SKM-1 (cell line): ENCODE results near the gene MON1B.
"Not testable (repeated sequence)": the region's sequence is repeated elsewhere in the genome, so short reads cannot be mapped to it uniquely, and the experiment has no call there.

Experiments
- DNase-seq: peaks from one replicate; lab custom pipeline; 2025; ENCODE audit not compliant: unreplicated experiment; lab: John Stamatoyannopoulos, UW

The MON1B gene

DNA sequence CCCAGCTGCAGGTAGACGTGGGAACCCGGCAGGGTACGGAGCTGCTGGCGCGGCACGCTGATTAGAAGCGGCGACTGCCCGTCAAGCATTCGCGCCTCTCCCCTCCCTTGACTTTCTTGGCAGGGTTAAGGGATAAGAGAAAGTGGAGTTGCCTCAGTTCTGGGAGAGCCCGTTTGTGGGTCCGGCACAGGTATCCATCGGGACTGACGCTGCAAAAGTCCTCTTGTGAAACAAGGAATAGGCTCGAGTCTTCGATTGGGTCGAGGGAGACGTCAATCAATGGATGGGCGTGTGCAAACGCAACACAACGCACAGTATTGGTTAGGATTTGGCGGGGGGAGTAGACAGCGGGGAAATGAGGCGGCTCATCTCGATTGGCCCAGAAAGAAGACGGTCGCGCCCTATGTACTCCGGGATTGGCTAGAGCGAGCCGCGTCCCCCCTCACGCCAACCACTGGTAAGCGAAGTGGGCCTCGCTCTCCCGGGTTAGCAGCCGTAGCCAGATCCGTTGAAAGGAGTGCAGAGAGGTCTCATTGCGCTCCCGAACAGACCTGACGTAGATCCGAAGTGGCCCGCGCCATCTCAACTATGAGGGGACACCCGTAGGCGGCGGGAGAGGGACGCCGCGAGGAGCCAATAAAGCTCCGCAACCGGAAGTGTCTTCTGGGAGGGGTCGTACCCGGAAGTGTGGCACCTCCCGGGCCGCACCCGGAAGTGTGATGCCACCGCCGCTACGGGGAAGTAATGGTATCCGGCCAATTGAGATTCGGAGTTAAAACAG lies at the start of gene MON1B:
TSS of gene MON1B (plus strand) at position 713 of the 781 bp plus-strand sequence. CDS start 296 bp downstream, outside the sequence.
- DNase-seq, result peak; percentile 98

DNA sequence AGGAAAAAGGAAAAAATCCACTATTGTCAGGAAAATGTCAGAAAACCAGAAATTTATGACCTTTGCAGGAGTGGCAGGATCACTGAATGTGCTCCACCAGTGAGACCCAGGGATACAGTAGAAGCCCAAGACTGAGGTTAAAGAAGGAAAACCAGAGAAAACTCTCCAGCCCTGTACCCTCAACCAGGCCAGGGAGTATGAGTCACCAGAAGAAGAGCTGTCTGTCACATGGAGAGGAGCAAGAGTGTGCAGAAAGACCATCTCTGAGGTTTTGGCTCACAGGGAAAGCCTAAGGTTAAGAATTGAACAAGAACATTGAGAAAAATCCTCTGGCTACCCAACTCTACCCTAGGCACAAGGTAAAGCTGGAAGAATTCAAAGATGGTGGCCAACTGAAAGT lies 47.6 kb upstream of the MON1B start:
- no peak for DNase-seq

DNA sequence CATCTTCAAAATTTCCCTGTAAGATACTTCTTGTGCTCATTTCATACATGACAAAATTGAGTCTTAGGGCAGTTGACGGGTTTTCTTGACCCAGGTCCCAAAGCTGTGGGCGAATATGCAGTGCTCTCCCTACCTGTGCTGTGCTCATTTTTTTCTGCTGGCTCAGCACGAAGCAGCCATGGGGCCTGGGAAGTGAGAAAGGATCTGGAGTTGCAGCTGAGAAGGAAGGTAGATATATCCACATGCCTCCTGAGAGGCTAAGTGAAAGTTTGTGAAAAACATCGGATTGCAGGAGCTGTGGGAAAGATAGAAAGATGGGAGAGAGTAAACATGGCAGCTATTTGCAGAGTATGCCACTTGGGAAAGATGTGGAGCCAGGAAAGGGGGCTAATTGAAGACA lies 42.9 kb upstream of the MON1B start:
- DNase-seq, result no peak

DNA sequence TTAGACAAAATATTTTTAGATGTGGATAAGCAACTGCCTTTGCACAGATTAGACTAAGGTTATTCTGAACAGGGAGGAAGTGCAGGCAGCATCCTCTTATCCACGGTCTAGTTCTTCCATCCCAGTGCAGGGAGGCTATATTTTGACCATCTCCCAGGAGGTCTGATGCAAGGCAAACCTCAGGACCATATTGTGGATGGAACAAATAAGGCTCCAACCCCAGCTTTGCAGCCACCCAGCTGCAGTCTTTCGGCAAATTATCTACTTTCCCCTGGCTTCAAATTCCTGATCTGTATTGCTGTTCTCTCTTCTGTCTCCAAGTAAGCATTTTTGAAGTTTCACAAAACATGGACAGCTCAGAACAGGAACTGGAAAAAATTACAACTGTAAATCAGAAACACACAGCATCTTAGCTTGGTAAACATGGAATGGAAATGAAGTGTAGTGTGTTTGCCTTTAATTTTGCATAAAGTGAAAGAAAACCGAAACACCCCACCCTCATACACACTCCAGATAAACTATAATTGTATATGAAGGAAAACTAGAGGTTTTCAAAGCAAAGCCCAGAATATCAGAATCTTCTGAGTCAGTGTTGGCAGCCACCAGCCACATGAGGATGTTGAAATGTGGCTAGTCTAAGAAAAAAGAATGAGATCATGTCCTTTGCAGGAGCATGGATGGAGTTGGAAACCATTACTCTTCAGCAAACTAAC lies 33.5 kb upstream of the MON1B start:
- DNase-seq, result no peak

DNA sequence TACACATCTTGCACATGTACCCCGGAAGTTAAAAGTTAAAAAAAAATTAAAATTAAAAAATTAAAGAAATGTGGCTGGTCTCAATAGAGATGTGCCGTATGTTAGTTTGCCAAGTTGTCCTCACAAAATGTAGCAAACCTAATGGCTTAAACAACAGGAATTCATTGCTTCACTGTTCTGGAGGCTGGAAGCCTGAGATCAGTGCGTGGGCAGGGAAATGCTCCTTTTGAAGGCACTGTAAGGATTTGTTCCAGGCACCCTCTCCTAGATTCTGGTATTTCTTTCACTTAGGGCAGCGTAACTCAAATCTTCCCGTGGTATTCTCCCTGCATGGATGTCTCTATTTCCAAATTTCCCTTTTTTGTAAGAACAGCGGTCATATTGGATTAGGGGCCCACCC lies 32.7 kb upstream of the MON1B start:
- DNase-seq, result no peak

DNA sequence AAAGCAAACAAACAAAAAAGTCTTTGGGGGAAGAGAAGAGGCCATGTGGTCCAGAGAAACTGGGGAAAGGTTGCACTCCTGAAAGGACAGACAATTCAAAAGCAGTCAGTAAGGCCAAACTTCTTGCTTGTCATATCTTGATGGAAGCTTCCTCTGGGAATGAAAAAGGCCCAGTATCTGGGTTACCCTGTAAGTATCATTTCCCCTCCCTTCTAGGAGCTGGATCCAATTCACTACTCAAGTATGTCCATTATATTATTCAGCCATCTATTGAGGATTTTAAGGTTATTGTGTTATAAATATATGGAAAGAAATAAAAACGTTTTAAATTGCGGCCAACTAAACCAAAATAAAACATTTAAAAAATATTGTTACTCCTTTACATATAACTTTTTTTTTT lies 26.0 kb upstream of the MON1B start:
- no peak for DNase-seq

DNA sequence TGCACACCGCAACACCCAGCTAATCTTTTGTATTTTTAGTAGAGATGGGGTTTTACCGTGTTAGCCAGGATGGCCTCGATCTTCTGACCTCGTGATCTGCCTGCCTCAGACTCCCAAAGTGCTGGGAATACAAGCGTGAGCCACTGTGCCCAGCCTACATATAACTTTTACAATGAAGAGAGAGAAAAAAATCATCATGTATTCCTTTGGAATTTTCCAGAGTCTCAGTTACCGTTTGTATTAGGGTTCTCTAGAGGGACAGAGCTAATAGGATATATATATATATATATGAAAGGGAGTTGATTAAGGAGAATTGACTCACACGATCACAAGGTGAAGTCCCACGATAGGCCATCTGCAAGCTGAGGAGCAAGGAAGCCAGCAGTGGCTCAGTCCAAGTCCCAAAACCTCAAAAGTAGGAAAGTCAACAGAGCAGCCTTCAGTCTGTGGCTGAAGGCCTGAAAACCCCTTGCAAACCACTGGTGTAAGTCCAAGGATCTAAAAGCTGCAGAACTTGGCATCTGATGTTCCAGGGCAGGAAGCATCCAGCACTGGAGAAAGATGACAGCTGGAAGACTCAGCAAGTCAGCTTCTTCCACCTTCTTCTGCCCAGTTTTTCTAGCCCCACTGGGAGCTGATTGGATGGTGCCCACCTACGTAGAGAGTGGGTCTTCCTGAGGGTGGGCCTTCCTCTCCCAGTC lies 25.3 kb upstream of the MON1B start:
- DNase-seq, result not testable (repeated sequence)

DNA sequence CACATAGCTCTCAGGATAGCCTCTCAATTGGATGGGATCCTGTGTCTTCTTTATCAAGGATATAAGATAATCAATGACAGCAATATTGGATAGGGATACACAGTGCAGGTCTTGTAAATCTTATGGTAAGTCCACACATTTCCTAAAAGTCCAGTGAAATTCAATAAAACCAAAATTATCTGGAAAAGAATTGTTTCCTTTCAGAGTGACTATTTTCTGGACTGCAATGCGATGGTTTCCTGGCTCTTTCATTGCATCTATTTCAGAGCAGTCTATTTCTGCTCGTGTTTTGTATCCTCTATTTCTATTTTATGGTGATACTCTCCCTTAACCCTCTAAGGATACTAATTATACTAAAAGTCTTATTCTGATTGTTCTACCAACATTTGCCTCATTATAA lies 24.3 kb upstream of the MON1B start:
- no peak for DNase-seq

DNA sequence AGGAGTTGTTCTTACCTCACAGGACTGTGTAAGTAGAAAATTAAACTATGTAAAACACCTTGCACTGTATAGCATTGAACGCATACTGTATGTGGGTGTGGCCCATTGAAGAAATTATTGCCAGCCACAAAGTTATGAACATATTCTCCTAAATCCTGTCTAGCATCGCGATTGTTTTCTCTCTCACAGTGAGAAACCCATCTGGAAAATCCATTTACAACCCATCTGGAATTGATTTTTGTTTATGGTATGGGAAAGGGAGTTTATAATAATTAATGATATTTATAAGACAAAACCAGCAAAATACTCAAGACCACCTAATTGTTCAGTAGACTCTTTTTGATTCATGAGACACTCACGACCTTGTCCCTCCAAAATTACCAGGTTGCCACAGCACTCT lies 22.1 kb upstream of the MON1B start:
- no peak for DNase-seq

DNA sequence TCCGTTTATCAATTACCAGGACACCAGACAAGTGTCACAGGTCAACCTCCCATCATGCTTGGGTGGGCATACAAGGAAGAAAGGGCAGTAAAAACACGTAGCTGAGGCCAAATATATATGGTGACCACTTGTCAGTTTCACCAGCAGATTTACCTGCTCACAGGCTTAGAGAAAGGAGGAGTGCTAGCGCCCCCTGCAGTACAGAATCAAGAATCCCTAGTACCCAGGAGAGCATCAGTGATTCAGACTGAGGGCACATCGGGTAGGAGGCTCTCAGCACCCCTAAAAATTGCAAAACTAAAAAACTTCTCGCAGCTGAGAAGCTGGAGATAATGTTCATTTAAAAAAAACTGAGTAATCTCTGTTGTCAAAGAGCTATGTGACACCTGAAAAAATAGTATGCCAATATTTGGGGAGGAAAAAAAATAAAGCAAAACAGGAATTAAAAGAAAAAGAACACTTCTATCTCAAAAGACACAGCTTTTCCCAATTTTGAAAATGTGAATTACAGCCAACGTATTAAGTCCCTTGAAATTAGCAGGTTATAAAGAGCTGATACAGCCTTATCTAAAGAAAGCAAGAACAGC lies 21.2 kb upstream of the MON1B start:
- peak; percentile 23 for DNase-seq

DNA sequence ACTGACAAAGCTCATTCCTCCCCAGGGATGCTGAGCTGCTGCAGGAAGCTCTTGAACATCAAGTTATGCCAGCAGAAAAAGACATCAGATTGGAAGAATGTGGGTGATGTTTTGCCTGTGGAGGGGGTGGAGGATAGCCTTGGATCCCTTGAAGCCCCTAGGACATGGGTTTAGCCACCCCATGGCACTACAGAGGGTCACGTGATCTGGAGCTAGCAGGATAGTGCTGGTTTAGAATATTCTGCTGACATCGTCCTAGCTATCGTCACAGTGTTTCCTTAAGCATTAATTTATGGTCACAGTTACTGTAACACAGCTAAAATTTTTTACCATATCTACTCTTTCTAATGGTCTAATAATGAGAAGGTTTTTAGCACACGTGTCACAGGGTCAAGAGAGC lies 20.2 kb upstream of the MON1B start:
- DNase-seq, result no peak

DNA sequence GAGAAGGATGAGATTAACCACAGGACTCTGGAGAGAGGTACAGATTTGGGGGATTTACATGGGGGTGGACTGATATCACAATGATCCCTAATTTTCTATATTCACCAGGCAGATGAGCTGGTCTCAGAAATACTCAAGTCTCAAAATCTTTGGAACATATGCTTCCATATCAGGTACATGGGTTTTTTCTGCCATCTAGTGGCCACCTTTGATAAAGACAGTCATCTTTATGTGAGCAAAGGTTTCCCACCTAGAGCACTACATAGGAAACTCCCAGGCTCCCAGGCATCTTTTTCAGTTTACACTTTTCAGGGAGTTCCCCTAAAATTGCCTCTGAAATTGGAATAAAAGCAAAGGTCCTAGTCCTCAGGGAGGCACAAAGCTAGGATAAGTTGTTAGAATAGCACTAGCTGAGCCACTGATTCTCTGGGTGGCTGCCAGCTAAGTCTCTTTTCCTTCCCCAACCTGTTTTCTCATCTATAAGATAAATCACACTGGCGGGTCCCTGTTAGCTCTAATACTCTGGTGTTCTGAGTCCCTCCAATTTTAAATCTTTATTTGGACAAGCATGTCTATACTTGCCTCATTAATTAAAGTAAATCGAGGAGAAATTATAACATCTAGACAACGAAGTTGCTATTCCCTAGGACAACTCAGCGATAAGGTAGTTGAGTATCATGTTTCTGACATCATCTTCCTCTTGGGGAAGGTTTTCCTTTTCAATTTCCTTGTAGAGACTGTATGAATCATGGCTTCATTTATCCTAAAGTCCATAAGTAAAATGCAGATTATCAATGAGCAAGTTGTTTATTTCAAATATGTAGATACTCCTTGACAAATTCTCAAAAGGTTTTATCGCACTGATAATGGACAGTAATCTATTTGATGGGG lies 19.0 kb upstream of the MON1B start:
- peak; percentile 40 for DNase-seq

DNA sequence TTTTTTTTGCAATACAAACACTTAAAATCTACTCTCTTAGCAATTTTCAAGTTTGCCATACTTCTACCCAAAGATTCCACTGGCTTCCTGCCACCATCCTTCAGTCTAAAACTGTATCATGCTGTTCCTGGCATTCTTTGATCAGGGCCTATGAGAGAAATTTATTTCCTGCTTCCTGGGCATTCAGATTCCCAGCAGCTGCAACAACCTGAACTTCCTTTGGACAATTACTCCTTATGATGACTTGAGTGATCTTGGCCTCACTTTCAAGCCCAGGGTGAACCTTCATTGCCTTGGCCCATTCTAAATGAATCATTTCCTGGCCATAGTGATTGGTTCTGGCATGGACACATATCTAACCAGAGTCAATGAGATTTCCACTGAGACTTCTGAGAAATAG lies 18.0 kb upstream of the MON1B start:
- DNase-seq, result no peak

DNA sequence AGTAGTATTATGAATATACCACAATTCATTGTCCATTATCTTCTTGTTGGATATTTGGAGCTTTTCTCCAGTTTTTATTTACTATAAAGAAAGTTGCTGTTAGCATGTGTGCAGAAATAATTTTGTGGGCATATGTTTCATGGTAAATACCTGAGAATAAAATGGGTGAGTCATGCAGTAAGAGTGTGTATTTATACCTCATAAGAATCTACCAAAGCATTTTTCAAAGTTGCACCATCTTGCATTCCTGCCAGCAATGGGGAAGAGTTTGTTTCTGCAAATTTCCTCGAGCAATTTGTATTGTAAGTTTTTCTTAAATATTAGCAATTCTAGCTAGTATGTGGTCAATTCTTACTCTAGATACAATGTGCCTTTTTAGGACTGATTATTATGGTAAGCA lies 7.9 kb upstream of the MON1B start:
- DNase-seq, result no peak

DNA sequence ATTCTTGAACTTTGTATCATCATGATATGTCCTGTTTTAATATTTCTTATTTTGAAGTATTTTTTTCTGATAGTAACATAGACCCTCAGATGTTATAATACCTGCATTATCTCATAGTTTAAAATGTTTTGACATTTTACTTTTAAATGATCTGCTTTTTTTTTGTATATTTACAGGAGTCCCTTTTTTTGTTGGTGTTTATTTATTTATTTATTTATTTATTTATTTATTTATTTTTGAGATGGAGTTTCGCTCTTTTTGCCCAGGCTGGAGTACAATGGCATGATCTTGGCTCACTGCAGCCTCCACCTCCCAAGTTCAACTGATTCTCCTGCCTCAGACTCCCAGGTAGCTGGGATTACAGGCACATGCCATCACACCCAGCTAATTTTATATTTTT lies 4.7 kb upstream of the MON1B start:
- not testable (repeated sequence) for DNase-seq

DNA sequence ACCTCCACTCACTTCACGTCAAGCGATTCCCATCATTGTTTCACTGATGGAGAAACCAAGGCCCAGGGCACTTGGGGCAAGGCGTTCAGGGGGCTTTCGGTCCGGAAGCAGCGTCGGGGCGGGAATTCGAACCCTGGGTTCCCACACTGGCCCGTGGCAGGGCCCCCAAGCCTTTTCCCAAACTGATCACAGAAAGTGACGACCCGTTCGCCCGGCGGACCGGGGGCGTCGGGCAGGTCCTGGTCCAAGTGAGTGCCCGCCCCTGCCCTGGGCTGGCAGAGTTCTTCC lies 856 bp upstream of the MON1B start:
- no peak for DNase-seq

DNA sequence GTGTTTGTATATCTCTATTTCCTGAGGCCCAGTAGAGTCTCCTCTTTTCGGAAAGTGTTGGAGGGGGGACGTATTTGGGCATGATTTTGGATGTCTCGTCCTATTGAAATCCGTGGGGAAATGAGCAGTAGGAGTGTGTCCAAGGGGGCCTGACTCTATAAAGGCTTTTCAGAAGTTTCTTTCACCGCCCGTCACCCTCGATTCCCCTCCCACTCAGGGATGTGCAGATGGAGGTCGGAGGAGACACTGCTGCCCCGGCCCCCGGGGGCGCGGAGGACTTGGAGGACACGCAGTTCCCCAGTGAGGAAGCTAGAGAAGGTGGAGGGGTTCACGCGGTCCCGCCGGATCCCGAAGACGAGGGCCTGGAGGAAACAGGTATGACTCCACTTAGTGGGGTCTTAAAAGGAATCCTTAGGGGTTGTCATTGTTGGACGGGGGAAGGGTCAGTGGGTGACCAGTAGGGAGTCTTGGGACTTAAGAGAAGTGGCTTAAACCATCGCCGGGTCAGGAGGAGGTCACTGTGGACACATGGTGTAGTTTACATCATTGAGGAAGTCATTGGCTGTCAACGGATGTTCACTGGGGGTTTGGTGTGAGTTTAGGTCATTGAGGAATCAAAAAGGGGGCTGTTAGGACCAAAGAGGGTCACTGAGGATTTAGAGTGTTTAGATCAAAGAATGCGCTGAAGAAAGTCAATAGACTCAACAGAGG lies 424 bp downstream of the MON1B start:
- peak; percentile 18 for DNase-seq

DNA sequence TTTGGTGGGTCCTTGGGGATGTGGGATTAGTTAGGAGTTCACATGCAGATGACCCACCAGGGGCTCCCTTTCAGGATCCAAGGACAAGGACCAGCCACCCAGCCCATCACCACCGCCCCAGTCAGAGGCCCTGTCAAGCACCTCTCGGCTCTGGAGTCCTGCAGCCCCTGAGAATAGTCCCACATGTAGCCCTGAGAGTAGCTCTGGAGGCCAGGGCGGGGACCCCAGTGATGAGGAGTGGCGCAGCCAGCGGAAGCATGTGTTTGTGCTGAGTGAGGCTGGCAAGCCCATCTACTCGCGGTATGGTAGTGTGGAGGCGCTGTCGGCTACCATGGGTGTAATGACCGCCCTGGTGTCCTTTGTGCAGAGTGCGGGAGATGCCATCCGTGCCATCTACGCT lies 2.4 kb downstream of the MON1B start:
- DNase-seq, result no peak

DNA sequence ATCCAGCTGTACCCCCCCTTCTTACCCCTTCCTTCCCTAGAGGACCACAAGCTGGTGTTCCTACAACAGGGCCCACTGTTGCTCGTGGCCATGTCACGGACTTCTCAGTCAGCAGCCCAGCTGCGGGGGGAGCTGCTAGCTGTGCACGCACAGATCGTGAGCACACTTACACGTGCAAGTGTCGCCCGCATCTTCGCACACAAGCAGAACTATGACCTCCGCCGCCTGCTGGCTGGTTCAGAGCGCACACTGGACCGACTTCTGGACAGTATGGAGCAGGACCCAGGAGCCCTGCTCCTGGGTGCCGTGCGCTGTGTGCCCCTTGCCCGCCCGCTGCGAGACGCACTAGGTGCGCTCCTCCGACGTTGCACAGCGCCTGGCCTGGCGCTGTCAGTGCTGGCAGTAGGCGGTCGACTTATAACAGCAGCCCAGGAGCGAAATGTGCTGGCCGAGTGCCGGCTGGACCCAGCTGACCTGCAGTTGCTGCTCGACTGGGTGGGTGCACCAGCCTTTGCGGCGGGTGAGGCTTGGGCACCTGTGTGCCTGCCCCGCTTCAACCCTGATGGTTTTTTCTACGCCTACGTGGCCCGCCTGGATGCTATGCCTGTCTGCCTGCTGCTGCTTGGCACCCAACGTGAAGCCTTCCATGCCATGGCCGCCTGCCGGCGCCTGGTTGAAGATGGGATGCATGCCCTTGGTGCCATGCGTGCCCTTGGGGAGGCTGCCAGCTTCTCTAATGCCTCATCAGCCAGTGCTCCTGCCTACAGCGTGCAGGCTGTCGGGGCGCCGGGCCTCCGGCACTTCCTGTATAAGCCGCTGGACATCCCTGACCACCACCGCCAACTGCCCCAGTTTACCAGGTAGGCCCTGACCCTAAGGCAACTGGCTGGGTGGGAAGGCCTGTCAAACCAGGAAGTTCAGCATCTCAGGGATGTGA lies 3.6 kb downstream of the MON1B start:
- no peak for DNase-seq
